Common myeloid progenitor, CD34-positive (primary cell): Measurements from ENCODE around the gene RBBP5.

Experiments used
- CTCF ChIA-PET: fragments of 350-600 bp; sonication (Branson Sonifier 250); formaldehyde crosslinking; loops from one replicate; lab custom pipeline; 2021; ENCODE audit warnings: antibody characterized with exemption; lab: Charles Lee
- POLR2A ChIA-PET: fragments of 350-600 bp; sonication (Branson Sonifier 250); formaldehyde crosslinking; loops from one replicate; lab custom pipeline; 2021; ENCODE audit warnings: antibody characterized with exemption; lab: Charles Lee
- DNase-seq, 3 donors: peaks; one replicate each; pipeline versions ENCODE4 v3.0.0 to v3.0.0-alpha.2; 2013
- H3K27ac ChIP-seq, 2 experiments: 1 replicate in 1 of 2; 2 replicates in 1 of 2; pipeline ENCODE4 v1.7.0; 2013; ENCODE audit warnings: inconsistent platforms in 2 of 2, low read length in 2 of 2, mild to moderate bottlenecking in 2 of 2, low read depth in 1 of 2, moderate library complexity in 1 of 2; ENCODE audit not compliant: severe bottlenecking in 2 of 2, insufficient read depth in 1 of 2, poor library complexity in 1 of 2
- H3K27me3 ChIP-seq, 5 experiments: replicated peaks in 2 of 5; 1 replicate in 3 of 5; 2 replicates in 2 of 5; pipeline versions ENCODE4 v1.6.1 to v1.7.0; 2013; ENCODE audit warnings: low read length in 4 of 5, mild to moderate bottlenecking in 2 of 5, moderate library complexity in 2 of 5, inconsistent platforms in 1 of 5; ENCODE audit not compliant: insufficient read depth in 5 of 5, control insufficient read depth in 4 of 5
- H3K36me3 ChIP-seq, 4 experiments: 1 replicate in 2 of 4; 2 replicates in 2 of 4; pipeline versions ENCODE4 v1.6.1 to v1.7.0; 2013; ENCODE audit warnings: low read length in 3 of 4, control low read depth in 1 of 4, mild to moderate bottlenecking in 1 of 4; ENCODE audit not compliant: control insufficient read depth in 4 of 4, insufficient read depth in 4 of 4
- H3K4me1 ChIP-seq, 4 experiments: 1 replicate in 3 of 4; 2 replicates in 1 of 4; pipeline versions ENCODE4 v1.6.1 to v1.7.1; 2013; ENCODE audit warnings: low read length in 3 of 4, mild to moderate bottlenecking in 3 of 4, control low read depth in 1 of 4, inconsistent platforms in 1 of 4, moderate library complexity in 1 of 4; ENCODE audit not compliant: control insufficient read depth in 4 of 4, insufficient read depth in 4 of 4; ENCODE audit errors: control extremely low read depth in 1 of 4
- H3K4me3 ChIP-seq, 7 experiments: 1 replicate in 4 of 7; 2 replicates in 3 of 7; pipeline versions ENCODE4 v1.5.1 to v1.7.0; 2013; ENCODE audit warnings: mild to moderate bottlenecking in 7 of 7, low read length in 6 of 7, moderate library complexity in 6 of 7, inconsistent platforms in 2 of 7, low read depth in 2 of 7, control low read depth in 1 of 7; ENCODE audit not compliant: insufficient read depth in 4 of 7, control insufficient read depth in 1 of 7; ENCODE audit errors: extremely low read depth in 1 of 7
- H3K9me3 ChIP-seq, 5 experiments: 1 replicate in 4 of 5; 2 replicates in 1 of 5; pipeline versions ENCODE4 v1.6.1 to v1.7.1; 2013; ENCODE audit warnings: low read length in 4 of 5, mild to moderate bottlenecking in 2 of 5, inconsistent platforms in 1 of 5, low read depth in 1 of 5, moderate library complexity in 1 of 5; ENCODE audit not compliant: control insufficient read depth in 4 of 5, insufficient read depth in 2 of 5; ENCODE audit errors: control extremely low read depth in 1 of 5
- WGBS: methylation state at CpG from one replicate; pipeline ENCODE4 v1.1.5; 2013; ENCODE audit not compliant: insufficient coverage; 5-methylcytosine and 5-hydroxymethylcytosine counted together

Gene RBBP5

GRCh38 chr1:205077158-205077933, 44.4 kb downstream of the RBBP5 start:
- CTCF ChIA-PET = interaction anchor here (0.6 to 3.1 kb wide), 6 partner anchors 8 to 563 kb away, joined by 3 to 19 read pairs (median 4); no protein-coding TSS in a partner anchor
- Histone ChIP-seq H3K9me3 (no peaks in the 10 kb centered on the region), H3K27me3 (no peaks in the 10 kb centered on the region), H3K4me3 (no peak overlapping the region), H3K27ac (no peak overlapping the region), H3K36me3 (no peaks in the 10 kb centered on the region), H3K4me1 (no peaks in the 10 kb centered on the region)
- POLR2A ChIA-PET = interaction anchor here (0.6 kb wide), 1 partner anchor 57 kb away, joined by 3 read pairs; no protein-coding TSS in a partner anchor
- DNase-seq = no peak
- 98% methylated on average over 6 of the region's 7 CpGs for WGBS

GRCh38 chr1:205076245-205076761, 45.5 kb downstream of the RBBP5 start:
- H3K36me3 ChIP-seq = no peaks in the 10 kb centered on the region
- ChIA-PET CTCF (interaction anchor here (0.9 to 3.1 kb wide), 6 partner anchors 10 to 47 kb away, joined by 3 to 19 read pairs (median 4); no protein-coding TSS in a partner anchor), POLR2A (no interaction called here)
- peak in 1 of 3 donors; percentile 16 for DNase-seq
- no peak overlapping the region for H3K4me3 ChIP-seq
- H3K27ac ChIP-seq = no peak overlapping the region
- no peaks in the 10 kb centered on the region for H3K27me3 ChIP-seq
- no peaks in the 10 kb centered on the region for H3K4me1 ChIP-seq
- 100% methylated on average over 2 of the region's 4 CpGs for WGBS
- no peaks in the 10 kb centered on the region for H3K9me3 ChIP-seq

- no peak overlapping the region for H3K4me3 ChIP-seq
- H3K27ac ChIP-seq = no peak overlapping the region
- H3K4me1 ChIP-seq = no peaks in the 10 kb centered on the region
- ChIA-PET POLR2A (no interaction called here), CTCF (interaction anchor here (1.6 to 3.1 kb wide), 5 partner anchors 12 to 99 kb away, joined by 4 to 19 read pairs (median 5); no protein-coding TSS in a partner anchor)
- DNase-seq = no peak
- WGBS = 100% methylated on average over 2 of the region's 7 CpGs
- no peaks in the 10 kb centered on the region for H3K36me3 ChIP-seq
- no peaks in the 10 kb centered on the region for H3K27me3 ChIP-seq
- no peaks in the 10 kb centered on the region for H3K9me3 ChIP-seq
These were observed 46.1 kb downstream of the RBBP5 start for GRCh38 chr1:205075642-205076155.

GRCh38 chr1:205074513-205074912, 47.3 kb downstream of the RBBP5 start:
- POLR2A ChIA-PET = no interaction called here
- CTCF ChIA-PET = interaction anchor here (0.9 to 1.6 kb wide), 3 partner anchors 8 to 98 kb away, joined by 3 to 5 read pairs (median 3); no protein-coding TSS in a partner anchor

GRCh38 chr1:205074084-205074483, 47.7 kb downstream of the RBBP5 start:
- WGBS = 98% methylated on average over 7 of the region's 11 CpGs
- Histone ChIP-seq H3K9me3 (no peaks in the 10 kb centered on the region), H3K4me3 (no peak overlapping the region), H3K36me3 (no peaks in the 10 kb centered on the region), H3K4me1 (no peaks in the 10 kb centered on the region), H3K27ac (no peak overlapping the region), H3K27me3 (no peaks in the 10 kb centered on the region)
- DNase-seq = no peak
- POLR2A ChIA-PET = no interaction called here
- CTCF ChIA-PET = interaction anchor here (0.9 to 3.1 kb wide), 3 partner anchors 8 to 85 kb away, joined by 3 to 11 read pairs (median 3); no protein-coding TSS in a partner anchor

More at GRCh38 chr1:205074513-205074912, 47.3 kb downstream of the RBBP5 start:
- WGBS = 100% methylated on average over 7 of the region's 7 CpGs
- no peak overlapping the region for H3K4me3 ChIP-seq
- H3K27me3 ChIP-seq = no peaks in the 10 kb centered on the region
- no peaks in the 10 kb centered on the region for H3K9me3 ChIP-seq
- no peak overlapping the region for H3K27ac ChIP-seq
- no peaks in the 10 kb centered on the region for H3K36me3 ChIP-seq
- H3K4me1 ChIP-seq = no peaks in the 10 kb centered on the region
- no peak for DNase-seq

GRCh38 chr1:205073511-205073910, 48.3 kb downstream of the RBBP5 start:
- no peak overlapping the region for H3K27ac ChIP-seq
- no peaks in the 10 kb centered on the region for H3K36me3 ChIP-seq
- WGBS = 96% methylated on average over 12 of the region's 12 CpGs
- H3K27me3 ChIP-seq = no peaks in the 10 kb centered on the region
- no peak for DNase-seq
- H3K4me3 ChIP-seq = no peak overlapping the region
- CTCF ChIA-PET = interaction anchor here (0.9 to 3.1 kb wide), 3 partner anchors 9 to 84 kb away, joined by 3 to 11 read pairs (median 3); no protein-coding TSS in a partner anchor
- H3K9me3 ChIP-seq = no peaks in the 10 kb centered on the region
- POLR2A ChIA-PET = no interaction called here
- no peaks in the 10 kb centered on the region for H3K4me1 ChIP-seq
